Measurements from ENCODE around the gene LRRC8D. TPM values are rescaled to one million over a fixed set of nuclear protein-coding genes. Genes with fewer than 3 reads are reported as not detected.
A peak's percentile ranks its signal among the peaks of the same experiment; 100 is the strongest.

Gene LRRC8D
- total RNA-seq, 1 experiment from 2014 or later, result 22.3 TPM

DNA sequence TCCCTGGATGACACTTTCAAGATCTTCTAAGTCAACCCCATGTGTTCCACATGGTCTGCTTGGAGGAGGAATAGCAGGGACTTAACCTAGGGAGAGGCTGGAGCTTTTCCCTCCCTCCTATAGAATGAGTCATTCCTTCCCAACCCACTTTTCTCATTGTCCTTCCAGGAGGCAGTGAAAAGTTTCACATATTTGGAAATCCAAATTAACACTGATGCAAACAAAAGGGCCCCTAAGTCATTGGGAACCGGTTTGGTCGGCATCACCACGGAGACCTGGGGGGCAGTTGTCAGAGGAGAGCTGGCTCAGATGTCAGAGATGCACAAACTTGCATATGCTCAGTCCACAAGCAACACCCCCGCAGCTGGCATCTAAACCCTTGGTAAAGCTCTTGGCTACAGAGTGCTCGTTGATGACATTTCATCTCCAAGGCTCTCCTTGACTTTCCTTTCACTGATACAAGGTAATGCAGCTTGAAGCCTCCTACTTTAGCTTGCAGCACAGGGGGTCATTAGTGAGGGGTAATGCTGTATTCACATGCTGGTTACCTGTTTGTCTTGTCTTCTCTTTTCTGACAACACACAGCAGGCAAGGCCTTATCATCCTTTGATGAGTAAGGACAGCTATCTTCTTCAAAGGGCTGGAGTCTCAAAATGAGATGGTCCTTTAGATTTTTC lies 12.3 kb upstream of the LRRC8D start:
- peak; percentile 17 for DNase-seq
- BruUV-seq (replicated peaks), result no TSS peak
- H3K4me3 Mint-ChIP-seq (ENCODE audit: low read depth, unreplicated experiment), result no peak overlapping the region
- no peaks in the 10 kb centered on the region for H3K9me3 Mint-ChIP-seq (ENCODE audit: low read depth, unreplicated experiment)
- CTCF ChIA-PET, result interaction anchor here (0.7 kb wide), 2 partner anchors 27 to 35 kb away, joined by 3 read pairs; no protein-coding TSS in a partner anchor
- H3K36me3 Mint-ChIP-seq (ENCODE audit: insufficient read depth, unreplicated experiment), result no peaks in the 10 kb centered on the region
- H3K27me3 Mint-ChIP-seq (ENCODE audit: unreplicated experiment), result no peaks in the 10 kb centered on the region
- no peak for TF ChIP-seq CTCF (IDR thresholded peaks at IDR 0.05; ENCODE audit: unreplicated experiment)
- no peak overlapping the region for H3K27ac Mint-ChIP-seq (ENCODE audit: unreplicated experiment)
- peaks cover 6% of the 10 kb centered on the region for H3K4me1 Mint-ChIP-seq (ENCODE audit: low read depth, unreplicated experiment)
- intact Hi-C loops (cut with micrococcal nuclease; ENCODE audit: unreplicated experiment), result no loop called here

DNA sequence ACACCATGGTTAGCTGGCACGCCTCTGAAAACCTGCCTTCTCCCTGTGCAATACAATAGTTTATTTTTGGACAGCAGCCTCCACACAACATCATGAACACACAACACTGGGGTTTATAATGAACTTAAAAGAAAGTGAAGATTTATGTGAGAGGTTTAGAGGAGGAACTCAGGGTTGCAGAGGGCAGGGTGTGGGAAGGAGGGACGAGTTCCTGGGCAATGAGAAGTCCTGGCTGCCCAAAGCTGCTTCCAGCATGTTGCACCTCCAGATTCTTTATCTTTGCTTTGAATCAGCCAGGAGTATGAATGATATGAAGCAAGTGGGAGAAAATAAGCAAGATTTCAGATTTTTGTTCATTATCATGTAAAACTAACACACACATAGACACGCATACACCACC lies 11.3 kb upstream of the LRRC8D start:
- CTCF ChIA-PET, result no interaction called here
- no peak for DNase-seq
- TF ChIP-seq CTCF (IDR thresholded peaks at IDR 0.05; ENCODE audit: unreplicated experiment), result no peak
- Mint-ChIP-seq H3K4me3 (ENCODE audit: low read depth, unreplicated experiment) (no peak overlapping the region), H3K9me3 (ENCODE audit: low read depth, unreplicated experiment) (peaks cover 2% of the 10 kb centered on the region), H3K27me3 (ENCODE audit: unreplicated experiment) (peaks cover 7% of the 10 kb centered on the region), H3K36me3 (ENCODE audit: insufficient read depth, unreplicated experiment) (no peaks in the 10 kb centered on the region), H3K27ac (ENCODE audit: unreplicated experiment) (no peak overlapping the region), H3K4me1 (ENCODE audit: low read depth, unreplicated experiment) (peaks cover 6% of the 10 kb centered on the region)
- intact Hi-C loops (cut with micrococcal nuclease; ENCODE audit: unreplicated experiment), result no loop called here
- BruUV-seq (replicated peaks), result no TSS peak

DNA sequence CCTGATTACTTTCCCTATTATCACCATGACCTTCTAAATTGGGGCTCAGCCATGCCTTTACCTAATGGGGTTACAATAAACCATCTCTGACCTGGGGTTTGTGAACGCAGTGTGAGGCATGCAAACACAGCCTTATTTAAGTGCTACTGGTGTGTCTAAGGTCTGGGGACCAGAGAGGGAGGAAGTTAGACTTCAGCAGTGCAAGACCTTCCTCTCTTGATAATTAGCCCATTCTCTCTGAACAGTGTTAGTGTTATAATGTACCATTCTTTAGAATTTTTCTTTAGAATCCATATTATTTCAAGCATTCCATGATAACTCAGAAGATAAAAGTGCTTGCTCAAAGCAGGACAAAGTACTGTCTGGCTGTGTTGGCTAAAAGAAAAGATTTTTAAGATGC lies 10.5 kb upstream of the LRRC8D start:
- CTCF ChIA-PET, result no interaction called here

GRCh38 chr1:89810880-89811279 lies 10.0 kb upstream of the LRRC8D start:
- Mint-ChIP-seq H3K27ac (ENCODE audit: unreplicated experiment) (no peak overlapping the region), H3K36me3 (ENCODE audit: insufficient read depth, unreplicated experiment) (no peaks in the 10 kb centered on the region), H3K9me3 (ENCODE audit: low read depth, unreplicated experiment) (peaks cover 3% of the 10 kb centered on the region), H3K4me3 (ENCODE audit: low read depth, unreplicated experiment) (no peak overlapping the region), H3K4me1 (ENCODE audit: low read depth, unreplicated experiment) (peaks cover 6% of the 10 kb centered on the region), H3K27me3 (ENCODE audit: unreplicated experiment) (peaks cover 19% of the 10 kb centered on the region)
- intact Hi-C loops (cut with micrococcal nuclease; ENCODE audit: unreplicated experiment), result no loop called here
- CTCF ChIA-PET, result no interaction called here
- BruUV-seq (replicated peaks), result no TSS peak
- DNase-seq, result no peak
- no peak for TF ChIP-seq CTCF (IDR thresholded peaks at IDR 0.05; ENCODE audit: unreplicated experiment)

More for the DNA sequence above, 10.5 kb upstream of the LRRC8D start:
- Mint-ChIP-seq H3K27me3 (ENCODE audit: unreplicated experiment) (peaks cover 14% of the 10 kb centered on the region), H3K27ac (ENCODE audit: unreplicated experiment) (no peak overlapping the region), H3K9me3 (ENCODE audit: low read depth, unreplicated experiment) (peaks cover 3% of the 10 kb centered on the region), H3K36me3 (ENCODE audit: insufficient read depth, unreplicated experiment) (no peaks in the 10 kb centered on the region), H3K4me1 (ENCODE audit: low read depth, unreplicated experiment) (peaks cover 6% of the 10 kb centered on the region), H3K4me3 (ENCODE audit: low read depth, unreplicated experiment) (no peak overlapping the region)
- no peak for DNase-seq
- TF ChIP-seq CTCF (IDR thresholded peaks at IDR 0.05; ENCODE audit: unreplicated experiment), result no peak
- intact Hi-C loops (cut with micrococcal nuclease; ENCODE audit: unreplicated experiment), result no loop called here
- BruUV-seq (replicated peaks), result no TSS peak

Data from Calu3 (cell line).